Suprapubic skin (tissue), 4 donors: ENCODE results near the gene GALNT6.

Experiments used
- POLR2A ChIP-seq, 2 donors: fragments of 450-650 bp; IDR thresholded peaks; one replicate each; pipeline ENCODE4 v1.6.1; 2017; ENCODE audit warnings: antibody characterized with exemption in 2 of 2, mild to moderate bottlenecking in 2 of 2, moderate library complexity in 2 of 2
- POLR2AphosphoS5 ChIP-seq, 3 donors: sonication (generic); formaldehyde crosslinking; IDR thresholded peaks; one replicate each; pipeline ENCODE4 v1.6.1; 2017; ENCODE audit warnings: antibody characterized with exemption in 3 of 3
- TF ChIP-seq, protein P1 (sequence below), 2 donors: fragments of 200-600 bp in 1 of 2; fragments of 450-650 bp in 1 of 2; sonication (generic) in 1 of 2; IDR thresholded peaks; one replicate each; pipeline ENCODE4 v1.5.1; 2016 to 2019; ENCODE audit warnings: antibody characterized with exemption in 2 of 2, mild to moderate bottlenecking in 1 of 2, moderate library complexity in 1 of 2

DNA sequence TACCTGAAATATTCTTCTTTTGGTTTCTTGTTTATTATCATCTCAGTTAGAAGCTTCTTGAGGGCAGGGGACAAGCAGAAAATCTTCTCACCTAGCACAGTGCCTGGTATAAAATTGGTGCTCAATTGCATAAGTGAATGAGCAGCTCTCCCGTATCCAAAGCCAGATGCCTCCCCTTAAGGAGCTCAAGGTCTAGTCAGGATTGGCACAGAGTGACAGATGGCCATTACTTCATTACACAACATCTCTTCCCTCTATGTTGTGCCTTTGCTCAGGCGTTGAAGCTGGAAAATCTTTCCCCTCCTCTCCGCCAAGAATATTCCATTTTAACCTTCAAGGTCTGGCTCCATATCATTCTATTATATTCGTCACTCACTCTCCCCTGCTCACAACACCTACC is 37.0 kb upstream of the GALNT6 start:
- TF ChIP-seq POLR2A (IDR thresholded peaks at IDR 0.05) (no peak), POLR2AphosphoS5 (IDR thresholded peaks at IDR 0.05) (no peak)
- TF ChIP-seq, protein P1, sequence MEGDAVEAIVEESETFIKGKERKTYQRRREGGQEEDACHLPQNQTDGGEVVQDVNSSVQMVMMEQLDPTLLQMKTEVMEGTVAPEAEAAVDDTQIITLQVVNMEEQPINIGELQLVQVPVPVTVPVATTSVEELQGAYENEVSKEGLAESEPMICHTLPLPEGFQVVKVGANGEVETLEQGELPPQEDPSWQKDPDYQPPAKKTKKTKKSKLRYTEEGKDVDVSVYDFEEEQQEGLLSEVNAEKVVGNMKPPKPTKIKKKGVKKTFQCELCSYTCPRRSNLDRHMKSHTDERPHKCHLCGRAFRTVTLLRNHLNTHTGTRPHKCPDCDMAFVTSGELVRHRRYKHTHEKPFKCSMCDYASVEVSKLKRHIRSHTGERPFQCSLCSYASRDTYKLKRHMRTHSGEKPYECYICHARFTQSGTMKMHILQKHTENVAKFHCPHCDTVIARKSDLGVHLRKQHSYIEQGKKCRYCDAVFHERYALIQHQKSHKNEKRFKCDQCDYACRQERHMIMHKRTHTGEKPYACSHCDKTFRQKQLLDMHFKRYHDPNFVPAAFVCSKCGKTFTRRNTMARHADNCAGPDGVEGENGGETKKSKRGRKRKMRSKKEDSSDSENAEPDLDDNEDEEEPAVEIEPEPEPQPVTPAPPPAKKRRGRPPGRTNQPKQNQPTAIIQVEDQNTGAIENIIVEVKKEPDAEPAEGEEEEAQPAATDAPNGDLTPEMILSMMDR (IDR thresholded peaks at IDR 0.05): no peak
